ENCODE measurements around the gene DNAH8.

The DNAH8 gene

DNA sequence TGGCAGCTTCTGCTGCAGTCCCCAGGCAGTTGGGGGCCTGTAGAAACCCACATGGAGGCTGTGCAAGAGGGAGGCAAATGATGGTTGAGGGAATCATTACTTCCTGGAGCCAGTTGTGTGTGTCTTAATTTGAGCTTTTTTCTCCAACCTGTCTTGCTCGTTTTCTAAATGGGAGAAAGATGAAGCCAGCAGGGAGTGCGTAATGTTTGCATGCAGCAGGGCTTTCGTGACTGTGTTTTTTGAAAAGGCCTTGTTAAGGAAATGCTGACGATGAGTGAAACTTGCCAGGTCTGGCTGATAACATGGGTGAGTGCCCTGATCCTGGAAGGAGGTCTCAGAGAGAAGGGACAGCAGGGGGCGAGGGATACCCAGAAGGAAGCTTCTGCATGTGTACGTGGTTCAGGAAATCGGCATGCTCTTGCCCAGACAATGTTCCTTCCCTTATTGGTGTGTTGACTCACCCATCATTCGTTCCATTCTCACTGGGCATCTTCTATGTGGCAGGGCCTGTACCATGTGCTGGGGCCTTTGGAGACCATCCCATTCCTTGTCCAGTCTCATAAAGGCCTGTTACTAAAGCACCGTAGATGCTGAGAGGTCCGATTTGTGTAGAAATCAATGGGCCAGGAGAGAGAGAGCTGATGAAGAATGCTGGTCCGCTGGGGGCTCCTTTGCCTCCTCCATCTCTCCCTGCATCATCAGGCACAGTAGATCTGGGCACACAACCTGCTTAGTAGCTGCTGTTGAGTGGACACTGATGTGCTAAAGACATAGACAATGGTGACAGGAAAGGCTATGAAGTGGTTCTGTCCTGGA lies 360.9 kb downstream of the DNAH8 start:
- DNase-seq (ENCODE audit: low read depth) = no peak

DNA sequence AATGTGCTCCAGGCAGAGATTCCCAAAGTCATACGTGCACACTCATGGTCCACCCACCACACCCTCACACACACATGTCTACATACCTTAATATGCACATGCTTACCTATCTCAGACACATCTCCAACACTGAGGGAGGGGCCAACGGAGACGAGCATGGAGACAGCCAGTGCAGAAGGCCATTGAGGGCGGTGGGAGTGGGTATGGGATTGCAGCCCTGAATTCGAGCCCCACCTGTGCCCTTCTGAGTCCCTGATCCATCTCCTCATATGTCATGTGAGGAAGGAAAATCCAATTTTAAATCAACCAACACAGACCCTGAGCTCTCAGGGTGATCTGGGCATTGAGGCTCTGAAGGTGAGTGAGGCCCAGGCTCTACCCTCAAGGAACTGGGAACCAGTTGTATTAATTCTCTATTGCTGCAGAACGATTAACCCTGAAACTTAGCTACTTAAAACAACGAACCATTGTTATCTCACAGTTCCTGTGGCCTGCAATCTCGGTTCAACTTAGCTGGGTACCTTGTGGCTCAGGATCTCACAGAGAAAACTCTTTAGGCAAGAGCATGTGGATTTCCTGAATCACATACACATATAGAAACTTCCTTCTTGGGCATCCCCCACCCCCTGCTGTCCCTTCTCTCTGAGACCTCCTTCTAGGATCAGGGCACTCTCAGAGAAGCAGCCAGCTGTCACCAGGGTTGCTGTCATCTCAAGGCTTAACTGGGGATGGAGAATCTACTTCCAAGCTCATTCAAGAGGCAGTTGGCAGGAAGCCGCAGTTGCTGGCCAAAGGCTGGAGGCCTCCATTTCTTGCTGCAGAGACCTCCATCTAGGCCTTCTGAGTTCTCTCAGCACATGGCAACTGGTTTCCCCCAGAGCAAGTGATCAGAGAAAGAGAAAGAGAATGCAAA lies 361.8 kb downstream of the DNAH8 start:
- DNase-seq (ENCODE audit: low read depth) = no peak

DNA sequence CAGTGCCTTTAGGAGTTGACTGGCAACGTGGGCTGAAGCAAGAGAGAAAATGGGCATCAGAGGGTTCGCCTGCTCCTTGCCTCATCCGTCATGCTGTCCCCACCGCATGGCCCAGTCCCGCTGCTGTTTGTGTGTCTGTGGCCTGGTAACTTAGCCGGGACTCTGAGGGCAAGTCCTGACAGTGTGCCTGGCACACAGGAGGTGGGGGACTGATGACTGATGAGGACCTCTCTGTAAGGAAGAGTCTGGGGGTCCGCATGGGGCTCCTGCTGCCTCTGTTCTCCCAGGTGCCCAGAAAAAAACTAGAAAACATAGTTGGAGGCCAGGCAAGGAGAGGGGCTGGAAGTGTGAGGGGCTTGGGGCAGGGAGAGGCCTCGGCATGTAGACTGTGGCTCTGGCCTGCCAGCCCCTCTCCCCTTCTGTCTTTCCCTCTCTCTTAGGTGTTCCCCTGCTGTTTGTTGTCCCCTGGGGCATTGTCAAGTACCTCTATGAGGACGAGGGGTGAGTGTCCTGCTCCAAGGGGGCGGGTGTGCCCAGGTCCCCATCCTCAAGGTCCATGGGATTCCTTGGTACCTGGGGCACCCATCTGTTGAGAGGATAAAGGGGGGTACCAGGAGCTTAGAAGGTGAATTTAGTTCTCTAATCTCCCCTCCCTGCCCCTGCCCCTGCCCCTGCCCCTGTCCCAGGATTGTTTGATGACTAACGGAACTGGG lies 362.9 kb downstream of the DNAH8 start:
- no peak for DNase-seq (ENCODE audit: low read depth)

DNA sequence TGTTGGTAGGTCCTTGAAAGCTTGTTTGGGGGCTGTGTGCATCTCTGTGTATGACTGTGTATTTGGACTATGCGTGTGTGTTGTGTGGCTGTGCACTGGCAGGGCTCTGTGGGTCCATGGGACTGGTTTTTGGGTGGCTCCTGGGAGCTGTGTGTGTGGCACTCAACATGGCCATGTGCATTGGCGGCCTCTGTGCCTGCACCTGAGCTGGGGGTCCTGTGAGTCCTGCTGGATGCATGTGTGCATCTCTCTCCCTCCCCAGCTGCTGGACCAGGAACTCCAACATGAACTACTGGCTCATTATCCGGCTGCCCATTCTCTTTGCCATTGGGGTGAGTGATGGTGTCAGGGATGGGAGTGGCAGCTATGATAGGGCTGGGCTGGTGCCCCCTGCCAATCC lies 363.6 kb downstream of the DNAH8 start:
- no peak for DNase-seq (ENCODE audit: low read depth)

DNA sequence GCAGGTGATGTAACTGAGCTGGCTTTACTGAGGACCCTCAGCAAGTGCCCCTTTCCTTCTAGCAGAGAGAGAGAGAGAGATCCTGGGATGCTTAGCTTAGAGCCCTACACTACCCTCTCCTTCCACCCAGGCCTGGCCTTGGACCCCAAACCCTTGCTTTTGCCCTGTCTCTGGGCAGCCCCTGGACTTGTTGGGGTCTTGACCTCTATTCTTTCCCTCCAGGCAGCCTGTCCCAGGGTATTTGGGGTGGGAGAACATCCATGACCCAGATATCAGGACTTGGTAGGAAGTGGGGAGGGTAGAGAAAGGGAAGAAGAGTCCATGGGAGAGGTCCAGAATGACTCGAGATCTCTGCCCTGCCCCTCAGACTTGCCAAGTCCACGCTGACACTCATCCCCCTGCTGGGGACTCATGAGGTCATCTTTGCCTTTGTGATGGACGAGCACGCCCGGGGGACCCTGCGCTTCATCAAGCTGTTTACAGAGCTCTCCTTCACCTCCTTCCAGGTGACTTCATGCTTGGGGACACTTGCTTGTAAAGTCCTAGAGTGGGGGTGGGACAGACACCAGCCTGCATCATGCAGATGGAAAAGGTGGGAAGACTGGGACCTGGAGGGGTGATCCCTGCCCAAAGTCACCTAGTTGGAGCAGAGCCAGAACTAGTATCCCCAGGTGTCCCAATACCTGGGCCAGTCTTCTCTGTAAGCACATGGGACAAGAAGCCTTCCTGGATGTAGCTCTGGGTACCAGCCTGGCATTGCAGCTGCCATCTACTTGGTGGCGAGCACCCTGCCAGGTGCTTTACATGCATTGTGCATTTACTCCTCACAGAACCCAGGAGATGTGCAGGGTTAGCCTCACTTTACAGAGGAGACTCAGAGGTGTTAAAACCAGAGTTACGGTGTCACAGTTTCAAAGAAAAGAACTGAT lies 364.4 kb downstream of the DNAH8 start:
- no peak for DNase-seq (ENCODE audit: low read depth)
